GM12878 (cell line): ENCODE measurements around the gene ZDHHC3. TPM values are rescaled to one million over a fixed set of nuclear protein-coding genes. Genes with fewer than 3 reads are reported as not detected.
A peak's percentile ranks its signal among the peaks of the same experiment; 100 is the strongest.

ENCODE experiments used
- ATAC-seq: fragments of 200-7000 bp; cut with Tn5 transposase; 3 replicates; pipeline ENCODE4 v1.9.1; 2020; ENCODE audit warnings: mild to moderate bottlenecking, moderate library complexity
- BruUV-seq: library from RNA; stranded (reverse); fragments of 400-500 nt; replicated peaks from 2 replicates; lab custom pipeline; 2021; lab: Mats Ljungman, UMichigan
- CTCF ChIA-PET: fragments of 300-600 bp; sonication (Branson Sonifier 250); formaldehyde crosslinking; extraction: SDS; loops from one replicate; lab custom pipeline; 2021; ENCODE audit warnings: inconsistent platforms; lab: Yijun Ruan, JAX
- POLR2A ChIA-PET: fragments of 350-600 bp; formaldehyde crosslinking; extraction: SDS; loops from one replicate; lab custom pipeline; 2021; ENCODE audit warnings: inconsistent platforms; lab: Charles Lee
- RAD21 ChIA-PET: fragments of 300-600 bp; sonication (Branson Sonifier 250); formaldehyde crosslinking; loops from one replicate; lab custom pipeline; 2023; ENCODE audit warnings: antibody characterized with exemption; ENCODE audit not compliant: unreplicated experiment; lab: Charles Lee
- SMC1A ChIA-PET: fragments of 300-600 bp; sonication (Branson Sonifier 250); formaldehyde crosslinking; loops from one replicate; lab custom pipeline; 2023; ENCODE audit not compliant: unreplicated experiment, uncharacterized antibody; lab: Charles Lee
- DNase-seq: peaks from one replicate; pipeline ENCODE4 v3.0.0-alpha.2; 2011; ENCODE audit warnings: low read depth, low spot score
- FAIRE-seq: peaks from 3 replicates; lab custom pipeline; 2011; peaks lifted over from hg19 to GRCh38; lab: Jason Lieb, UNC
- H2AFZ ChIP-seq: 2 replicates; pipeline ENCODE4 v1.6.0; 2011; ENCODE audit warnings: low read depth, low read length, control low read depth; ENCODE audit not compliant: control insufficient read depth
- H3K27ac ChIP-seq: 2 replicates; pipeline ENCODE4 v1.5.1; 2011; ENCODE audit warnings: control low read depth; ENCODE audit not compliant: control insufficient read depth, insufficient read depth
- H3K27me3 ChIP-seq, 2 experiments: replicated peaks in 1 of 2; 2 replicates each; pipeline versions ENCODE4 v1.6.0 to v1.6.1; 2011; ENCODE audit warnings: low read length in 1 of 2; ENCODE audit not compliant: control insufficient read depth in 2 of 2, insufficient read depth in 2 of 2
- H3K36me3 ChIP-seq, 2 experiments: 2 replicates each; pipeline ENCODE4 v1.5.1; 2011; ENCODE audit warnings: low read length in 1 of 2; ENCODE audit not compliant: control insufficient read depth in 2 of 2, insufficient read depth in 2 of 2
- H3K4me1 ChIP-seq: 2 replicates; pipeline ENCODE4 v1.6.1; 2011; ENCODE audit warnings: mild to moderate bottlenecking, low read length, moderate library complexity, mixed read lengths; ENCODE audit not compliant: control insufficient read depth, insufficient read depth
- H3K4me2 ChIP-seq: 2 replicates; pipeline ENCODE4 v1.6.0; 2011; ENCODE audit warnings: control low read depth; ENCODE audit not compliant: control insufficient read depth, insufficient read depth
- H3K4me3 ChIP-seq: fragments of 200-600 bp; sonication (generic); 2 replicates; pipeline ENCODE4 v1.5.1; 2016
- H3K79me2 ChIP-seq: 2 replicates; pipeline ENCODE4 v1.6.0; 2011; ENCODE audit warnings: low read length; ENCODE audit not compliant: control insufficient read depth, insufficient read depth
- H3K9ac ChIP-seq: 2 replicates; pipeline ENCODE4 v1.8.0; 2011; ENCODE audit warnings: low read length, control low read depth, mixed read lengths; ENCODE audit not compliant: control insufficient read depth, insufficient read depth
- H3K9me3 ChIP-seq: replicated peaks from 3 replicates; pipeline ENCODE4 v1.5.1; 2011; ENCODE audit warnings: mild to moderate bottlenecking, low read length; ENCODE audit not compliant: control insufficient read depth, insufficient read depth
- H4K20me1 ChIP-seq: 2 replicates; pipeline ENCODE4 v1.6.0; 2011; ENCODE audit not compliant: control insufficient read depth, insufficient read depth
- CHD2 ChIP-seq: IDR thresholded peaks from 2 replicates; pipeline ENCODE4 v1.6.1; 2011; ENCODE audit warnings: low read depth, low read length, improper control_type of control experiment, borderline replicate concordance
- ETV6 ChIP-seq, 2 experiments: fragments of 450-650 bp in 1 of 2; IDR thresholded peaks in 1 of 2; conservative IDR thresholded peaks in 1 of 2; 2 replicates each; pipeline ENCODE4 v1.6.1; 2014; ENCODE audit warnings: antibody characterized with exemption in 1 of 2, borderline replicate concordance in 1 of 2, low read depth in 1 of 2, mild to moderate bottlenecking in 1 of 2, moderate library complexity in 1 of 2
- NR2C2 ChIP-seq: IDR thresholded peaks from 2 replicates; pipeline ENCODE4 v1.6.1; 2011; ENCODE audit warnings: borderline replicate concordance, low read depth; ENCODE audit not compliant: control insufficient read depth, insufficient read length
- RFX5 ChIP-seq: IDR thresholded peaks from 2 replicates; pipeline ENCODE4 v1.6.1; 2011; ENCODE audit warnings: low read depth, low read length, improper control_type of control experiment
- TCF12 ChIP-seq: IDR thresholded peaks from 2 replicates; pipeline ENCODE4 v1.6.1; 2011; ENCODE audit warnings: low read depth, mild to moderate bottlenecking, low read length
- ZNF274 ChIP-seq: IDR thresholded peaks from one replicate; pipeline ENCODE4 v1.8.0; 2011; ENCODE audit not compliant: insufficient read length, insufficient read depth
- WGBS: methylation state at CpG from one replicate; pipeline ENCODE4 v1.1.6; 2016; ENCODE audit warnings: low lambda C conversion rate; ENCODE audit not compliant: insufficient replicate concordance, insufficient coverage; ENCODE audit errors: missing lambda C conversion rate; 5-methylcytosine and 5-hydroxymethylcytosine counted together
- in situ Hi-C: fragments of 300-500 bp; cut with MboI; formaldehyde crosslinking; loops from 9 replicates; pipeline ENCODE4 v1.14.3; 2018; ENCODE audit warnings: mixed read lengths
- intact Hi-C: fragments of 100-400 bp; cut with micrococcal nuclease; formaldehyde crosslinking; loops from one replicate; pipeline ENCODE4 v1.14.2; 2022; ENCODE audit not compliant: unreplicated experiment
- polyA plus RNA-seq, 11 experiments: library from polyadenylated mRNA; depleted of rRNA in 4 of 11; unstranded in 6 of 11; stranded (reverse) in 5 of 11; fragments of >200 nt; fragmentation: Nextera tagmentation in 4 of 11; fragmentation: Illumina TruSeq in 1 of 11; extraction: Ambion mirVana in 4 of 11; extraction: Trizol in 1 of 11; gene quantifications; 1 replicate in 1 of 11; 2 replicates in 10 of 11; pipeline versions ENCODE4 v1.2.1 to v1.2.3, GENCODE V29; 2011 to 2016; ENCODE audit warnings: inconsistent platforms in 2 of 11, missing spikeins in 2 of 11, low read depth in 1 of 11
- total RNA-seq, 4 experiments: library from RNA; depleted of rRNA in 3 of 4; stranded (reverse); fragments of >200 nt in 3 of 4; fragmentation: Illumina TruSeq in 1 of 4; extraction: Trizol in 1 of 4; gene quantifications; 2 replicates each; pipeline versions ENCODE4 v1.2.1 to v1.2.3, GENCODE V29; 2013 to 2021
- TF ChIP-seq, protein P1 (sequence below): fragments of 450-650 bp; IDR thresholded peaks from 2 replicates; pipeline ENCODE4 v1.6.1; 2016; ENCODE audit warnings: mild to moderate bottlenecking
- TF ChIP-seq, protein P2 (sequence below): IDR thresholded peaks from 2 replicates; pipeline ENCODE4 v1.6.1; 2011; ENCODE audit warnings: mild to moderate bottlenecking, low read depth, low read length, moderate library complexity; ENCODE audit not compliant: insufficient replicate concordance
- TF ChIP-seq, protein P3 (sequence below): fragments of 450-650 bp; IDR thresholded peaks from 2 replicates; pipeline ENCODE4 v1.6.1; 2014; ENCODE audit warnings: mild to moderate bottlenecking

ZDHHC3 gene
- total and polyA plus RNA-seq, 10 of the 15 experiments (the other 5 are each of a cell fraction or from before 2014, with no cell fraction given): 6.8 to 79.1 (median 40.8) TPM

DNA sequence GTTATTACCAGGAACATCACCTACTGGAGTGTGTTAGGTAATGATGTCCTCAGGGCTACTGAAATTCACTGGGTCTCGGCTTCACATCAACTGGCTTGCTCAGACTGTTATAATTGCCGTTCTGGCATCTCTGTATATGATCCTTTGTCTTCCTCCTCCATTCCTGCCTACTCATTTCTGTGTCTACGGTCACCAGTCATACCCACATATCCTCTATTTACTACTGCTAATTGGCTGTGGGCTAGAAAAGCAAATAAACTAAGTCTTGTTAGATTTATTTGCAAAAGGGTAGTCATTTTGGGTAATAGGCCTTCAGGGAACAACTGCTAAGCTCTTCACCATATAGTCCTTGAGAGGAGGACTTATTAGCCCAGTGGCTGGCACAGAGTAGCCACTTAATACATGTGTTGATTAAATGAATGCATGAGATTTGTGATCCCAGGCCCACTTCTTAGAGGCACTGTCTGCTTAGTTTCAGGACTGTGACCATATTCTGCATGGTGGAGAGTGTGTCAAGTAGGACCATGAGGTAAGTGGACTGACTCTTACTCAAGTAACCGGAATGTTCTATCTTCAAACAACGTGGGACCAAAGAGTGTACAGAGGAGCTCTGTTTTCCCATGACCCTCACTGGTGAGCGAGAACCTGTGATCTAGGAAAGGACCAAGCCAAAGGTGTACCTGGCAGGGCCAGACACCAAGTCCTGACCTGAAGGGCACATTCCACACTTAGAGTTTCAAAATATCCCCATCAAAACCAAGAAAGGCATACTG, 13.2 kb downstream of the ZDHHC3 start:
- FAIRE-seq: no peak
- ChIA-PET RAD21 (no interaction called here), POLR2A (interaction anchor here (0.6 to 0.8 kb wide), 2 partner anchors 13 to 251 kb away, joined by 3 read pairs; partner anchors contain the start of genes EXOSC7 and ZDHHC3), SMC1A (interaction anchor here (1.4 kb wide), 1 partner anchor 15 kb away, joined by 4 read pairs; no protein-coding TSS in a partner anchor), CTCF (interaction anchor here (0.5 to 1.1 kb wide), 2 partner anchors 39 to 48 kb away, joined by 3 read pairs; no protein-coding TSS in a partner anchor)
- in situ Hi-C loops: no loop called here
- H3K27ac ChIP-seq: no peak overlapping the region
- 0 out of 4 replicates have a peak, but pooled peaks of 1 of the 2 experiments have one; percentile 4 for TF ChIP-seq ETV6 (conservative IDR thresholded peaks at IDR 0.05 in 1 of 2, IDR thresholded peaks at IDR 0.05 in 1 of 2; ENCODE audit: borderline replicate concordance in 1 of 2, low read depth in 1 of 2)
- no peak for TF ChIP-seq RFX5
- no peaks in the 10 kb centered on the region for H4K20me1 ChIP-seq
- ATAC-seq: no peak
- whole genome bisulfite sequencing: 96% methylated on average over 6 of the region's 6 CpGs
- DNase-seq: no peak
- H3K4me3 ChIP-seq: no peak overlapping the region
- peaks cover 9% of the 10 kb centered on the region for H3K79me2 ChIP-seq
- H2AFZ ChIP-seq: no peak overlapping the region
- BruUV-seq: no TSS peak
- H3K4me2 ChIP-seq: no peak overlapping the region
- no peaks in the 10 kb centered on the region for H3K9me3 ChIP-seq
- H3K9ac ChIP-seq: no peak overlapping the region
- peaks cover 14% of the 10 kb centered on the region for H3K4me1 ChIP-seq
- H3K27me3 ChIP-seq: no peaks in the 10 kb centered on the region
- H3K36me3 ChIP-seq: peaks cover 2 to 5% of the 10 kb centered on the region in 2 experiments; a peak in 3 of 4 replicates
- intact Hi-C loops: no loop called here

DNA sequence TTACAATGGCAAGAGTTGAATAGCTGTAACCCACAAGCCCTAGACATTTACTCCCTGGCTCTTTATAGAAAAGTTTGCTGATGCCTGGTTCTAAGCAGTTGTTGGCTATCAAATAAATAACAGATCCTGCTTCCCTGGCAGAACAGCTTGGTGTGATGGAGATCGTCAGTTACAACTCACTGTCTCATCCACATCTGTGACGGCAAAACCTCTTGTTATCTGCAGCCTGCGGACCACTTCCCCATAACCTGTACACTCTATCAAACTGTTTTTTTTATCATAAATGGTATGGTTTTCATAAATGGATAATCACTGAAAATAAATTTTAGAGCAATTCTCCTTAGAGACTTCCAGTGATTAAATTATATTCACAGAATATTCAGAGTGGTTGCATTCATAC, 14.1 kb downstream of the ZDHHC3 start:
- ChIA-PET POLR2A (interaction anchor here (1.0 to 1.1 kb wide), 3 partner anchors 9 to 32 kb away, joined by 3 to 6 read pairs (median 3); no protein-coding TSS in a partner anchor), CTCF (no interaction called here), RAD21 (no interaction called here), SMC1A (interaction anchor here (0.9 to 1.4 kb wide), 4 partner anchors 13 to 26 kb away, joined by 3 to 4 read pairs (median 3); no protein-coding TSS in a partner anchor)
- Histone ChIP-seq H3K4me1 (peaks cover 13% of the 10 kb centered on the region), H3K79me2 (peaks cover 9% of the 10 kb centered on the region), H2AFZ (no peak overlapping the region), H3K4me3 (no peak overlapping the region), H3K9ac (no peak overlapping the region), H3K9me3 (no peaks in the 10 kb centered on the region), H3K36me3 (peaks cover 5 to 6% of the 10 kb centered on the region in 2 experiments; a peak in 3 of 4 replicates), H3K27me3 (no peaks in the 10 kb centered on the region), H3K27ac (no peak overlapping the region), H4K20me1 (no peaks in the 10 kb centered on the region), H3K4me2 (no peak overlapping the region)
- BruUV-seq: no TSS peak
- in situ Hi-C loops (no loop called here), intact Hi-C loops (no loop called here)
- FAIRE-seq: no peak
- no peak for DNase-seq
- no peak for ATAC-seq
- 94% methylated on average over 3 of the region's 3 CpGs for WGBS
- TF ChIP-seq, protein P1, sequence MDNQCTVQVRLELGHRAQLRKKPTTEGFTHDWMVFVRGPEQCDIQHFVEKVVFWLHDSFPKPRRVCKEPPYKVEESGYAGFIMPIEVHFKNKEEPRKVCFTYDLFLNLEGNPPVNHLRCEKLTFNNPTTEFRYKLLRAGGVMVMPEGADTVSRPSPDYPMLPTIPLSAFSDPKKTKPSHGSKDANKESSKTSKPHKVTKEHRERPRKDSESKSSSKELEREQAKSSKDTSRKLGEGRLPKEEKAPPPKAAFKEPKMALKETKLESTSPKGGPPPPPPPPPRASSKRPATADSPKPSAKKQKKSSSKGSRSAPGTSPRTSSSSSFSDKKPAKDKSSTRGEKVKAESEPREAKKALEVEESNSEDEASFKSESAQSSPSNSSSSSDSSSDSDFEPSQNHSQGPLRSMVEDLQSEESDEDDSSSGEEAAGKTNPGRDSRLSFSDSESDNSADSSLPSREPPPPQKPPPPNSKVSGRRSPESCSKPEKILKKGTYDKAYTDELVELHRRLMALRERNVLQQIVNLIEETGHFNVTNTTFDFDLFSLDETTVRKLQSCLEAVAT: no peak
- TF ChIP-seq NR2C2 (no peak), ZNF274 (no peak), TCF12 (no peak), CHD2 (no peak)
- TF ChIP-seq, protein P2, sequence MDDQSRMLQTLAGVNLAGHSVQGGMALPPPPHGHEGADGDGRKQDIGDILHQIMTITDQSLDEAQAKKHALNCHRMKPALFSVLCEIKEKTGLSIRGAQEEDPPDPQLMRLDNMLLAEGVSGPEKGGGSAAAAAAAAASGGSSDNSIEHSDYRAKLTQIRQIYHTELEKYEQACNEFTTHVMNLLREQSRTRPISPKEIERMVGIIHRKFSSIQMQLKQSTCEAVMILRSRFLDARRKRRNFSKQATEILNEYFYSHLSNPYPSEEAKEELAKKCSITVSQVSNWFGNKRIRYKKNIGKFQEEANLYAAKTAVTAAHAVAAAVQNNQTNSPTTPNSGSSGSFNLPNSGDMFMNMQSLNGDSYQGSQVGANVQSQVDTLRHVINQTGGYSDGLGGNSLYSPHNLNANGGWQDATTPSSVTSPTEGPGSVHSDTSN: no peak
- TF ChIP-seq, protein P3, sequence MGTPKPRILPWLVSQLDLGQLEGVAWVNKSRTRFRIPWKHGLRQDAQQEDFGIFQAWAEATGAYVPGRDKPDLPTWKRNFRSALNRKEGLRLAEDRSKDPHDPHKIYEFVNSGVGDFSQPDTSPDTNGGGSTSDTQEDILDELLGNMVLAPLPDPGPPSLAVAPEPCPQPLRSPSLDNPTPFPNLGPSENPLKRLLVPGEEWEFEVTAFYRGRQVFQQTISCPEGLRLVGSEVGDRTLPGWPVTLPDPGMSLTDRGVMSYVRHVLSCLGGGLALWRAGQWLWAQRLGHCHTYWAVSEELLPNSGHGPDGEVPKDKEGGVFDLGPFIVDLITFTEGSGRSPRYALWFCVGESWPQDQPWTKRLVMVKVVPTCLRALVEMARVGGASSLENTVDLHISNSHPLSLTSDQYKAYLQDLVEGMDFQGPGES: no peak
